ENCODE results near the gene EFCAB13. TPM values are rescaled to one million over a fixed set of nuclear protein-coding genes. Genes with fewer than 3 reads are reported as not detected.
A peak's percentile ranks its signal among the peaks of the same experiment; 100 is the strongest.

Gene EFCAB13
- total RNA-seq, 1 donor from 2014 or later: 5.2 TPM

DNA sequence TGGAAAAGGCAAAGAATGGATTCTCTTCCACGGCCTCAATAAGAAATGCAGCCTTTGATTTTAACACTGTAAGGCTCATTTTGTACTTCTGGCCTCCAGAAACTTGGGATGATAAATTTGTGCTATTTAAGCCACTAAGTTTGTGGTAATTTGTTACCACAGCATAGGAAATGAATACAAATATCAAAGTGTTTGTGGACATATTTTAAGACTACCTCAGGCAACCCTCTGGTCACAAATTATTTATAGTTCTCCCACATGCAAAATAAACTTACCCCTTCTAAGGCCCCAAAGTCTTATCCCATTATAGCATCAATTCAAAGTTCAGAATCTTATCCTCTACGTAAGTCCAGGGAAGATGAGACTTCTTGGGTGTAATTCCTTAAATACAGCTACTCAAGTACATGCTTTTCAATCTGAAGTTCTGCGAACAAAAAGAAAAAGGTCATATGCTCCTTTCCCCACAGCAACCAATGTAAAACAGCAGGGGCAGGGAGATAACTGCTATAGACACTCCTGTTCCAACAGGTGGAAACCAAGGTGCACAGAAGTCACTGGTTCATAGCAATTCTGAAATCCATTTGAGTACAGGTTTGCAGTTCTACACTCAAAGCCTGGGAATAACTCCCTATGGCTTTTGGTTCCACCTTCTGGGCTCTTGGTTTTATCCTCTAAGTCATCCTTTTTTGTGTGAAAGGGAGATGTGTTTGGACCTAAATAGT is 5.4 kb upstream of the EFCAB13 start:
- TF ChIP-seq, protein P1, sequence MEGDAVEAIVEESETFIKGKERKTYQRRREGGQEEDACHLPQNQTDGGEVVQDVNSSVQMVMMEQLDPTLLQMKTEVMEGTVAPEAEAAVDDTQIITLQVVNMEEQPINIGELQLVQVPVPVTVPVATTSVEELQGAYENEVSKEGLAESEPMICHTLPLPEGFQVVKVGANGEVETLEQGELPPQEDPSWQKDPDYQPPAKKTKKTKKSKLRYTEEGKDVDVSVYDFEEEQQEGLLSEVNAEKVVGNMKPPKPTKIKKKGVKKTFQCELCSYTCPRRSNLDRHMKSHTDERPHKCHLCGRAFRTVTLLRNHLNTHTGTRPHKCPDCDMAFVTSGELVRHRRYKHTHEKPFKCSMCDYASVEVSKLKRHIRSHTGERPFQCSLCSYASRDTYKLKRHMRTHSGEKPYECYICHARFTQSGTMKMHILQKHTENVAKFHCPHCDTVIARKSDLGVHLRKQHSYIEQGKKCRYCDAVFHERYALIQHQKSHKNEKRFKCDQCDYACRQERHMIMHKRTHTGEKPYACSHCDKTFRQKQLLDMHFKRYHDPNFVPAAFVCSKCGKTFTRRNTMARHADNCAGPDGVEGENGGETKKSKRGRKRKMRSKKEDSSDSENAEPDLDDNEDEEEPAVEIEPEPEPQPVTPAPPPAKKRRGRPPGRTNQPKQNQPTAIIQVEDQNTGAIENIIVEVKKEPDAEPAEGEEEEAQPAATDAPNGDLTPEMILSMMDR (IDR thresholded peaks at IDR 0.05; ENCODE audit: unreplicated experiment): no peak
- no peak overlapping the region for H3K27ac Mint-ChIP-seq
- no peaks in the 10 kb centered on the region for H3K36me3 Mint-ChIP-seq (ENCODE audit: insufficient read depth)
- H3K4me3 Mint-ChIP-seq (ENCODE audit: low read depth): no peak overlapping the region
- no peak for DNase-seq (ENCODE audit: low spot score, unreplicated experiment)
- peaks cover 4% of the 10 kb centered on the region for H3K27me3 Mint-ChIP-seq
- H3K4me1 Mint-ChIP-seq (ENCODE audit: low read depth): peaks cover 6% of the 10 kb centered on the region
- H3K9me3 Mint-ChIP-seq (ENCODE audit: low read depth): peaks cover 5% of the 10 kb centered on the region

DNA sequence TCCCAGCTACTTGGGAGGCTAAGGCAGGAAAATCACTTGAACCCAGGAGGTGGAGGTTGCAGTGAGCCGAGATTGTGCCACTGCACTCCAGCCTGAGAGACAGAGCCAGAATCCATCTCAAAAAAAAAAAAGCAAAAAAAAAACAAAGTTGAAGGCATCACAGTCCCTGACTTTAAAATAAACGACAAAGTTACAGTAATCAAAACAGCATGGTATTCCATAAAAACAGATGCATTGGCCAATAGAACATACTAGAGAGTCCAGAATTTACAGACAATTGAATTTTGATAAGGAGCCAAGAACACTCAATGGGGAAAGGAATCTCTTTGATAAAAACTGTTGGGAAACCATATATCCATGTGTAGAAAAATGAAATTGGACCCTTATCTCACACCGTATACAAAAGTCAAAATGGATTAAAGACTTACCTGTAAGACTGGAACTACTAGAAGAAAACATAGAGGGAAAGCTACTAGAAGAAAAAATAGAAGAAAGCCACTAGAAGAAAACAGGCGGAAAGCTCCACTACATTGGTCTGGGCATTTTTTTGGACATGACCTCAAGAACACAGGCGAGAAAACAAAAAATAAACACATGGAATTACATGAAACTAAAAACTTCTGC is 2.8 kb upstream of the EFCAB13 start:
- Mint-ChIP-seq H3K4me3 (ENCODE audit: low read depth) (no peak overlapping the region), H3K36me3 (ENCODE audit: insufficient read depth) (no peaks in the 10 kb centered on the region), H3K9me3 (ENCODE audit: low read depth) (peaks cover 5% of the 10 kb centered on the region), H3K27me3 (peaks cover 12% of the 10 kb centered on the region), H3K27ac (no peak overlapping the region), H3K4me1 (ENCODE audit: low read depth) (peaks cover 4% of the 10 kb centered on the region)
- DNase-seq (ENCODE audit: low spot score, unreplicated experiment): no peak
- TF ChIP-seq, protein P1 (IDR thresholded peaks at IDR 0.05; ENCODE audit: unreplicated experiment): no peak

DNA sequence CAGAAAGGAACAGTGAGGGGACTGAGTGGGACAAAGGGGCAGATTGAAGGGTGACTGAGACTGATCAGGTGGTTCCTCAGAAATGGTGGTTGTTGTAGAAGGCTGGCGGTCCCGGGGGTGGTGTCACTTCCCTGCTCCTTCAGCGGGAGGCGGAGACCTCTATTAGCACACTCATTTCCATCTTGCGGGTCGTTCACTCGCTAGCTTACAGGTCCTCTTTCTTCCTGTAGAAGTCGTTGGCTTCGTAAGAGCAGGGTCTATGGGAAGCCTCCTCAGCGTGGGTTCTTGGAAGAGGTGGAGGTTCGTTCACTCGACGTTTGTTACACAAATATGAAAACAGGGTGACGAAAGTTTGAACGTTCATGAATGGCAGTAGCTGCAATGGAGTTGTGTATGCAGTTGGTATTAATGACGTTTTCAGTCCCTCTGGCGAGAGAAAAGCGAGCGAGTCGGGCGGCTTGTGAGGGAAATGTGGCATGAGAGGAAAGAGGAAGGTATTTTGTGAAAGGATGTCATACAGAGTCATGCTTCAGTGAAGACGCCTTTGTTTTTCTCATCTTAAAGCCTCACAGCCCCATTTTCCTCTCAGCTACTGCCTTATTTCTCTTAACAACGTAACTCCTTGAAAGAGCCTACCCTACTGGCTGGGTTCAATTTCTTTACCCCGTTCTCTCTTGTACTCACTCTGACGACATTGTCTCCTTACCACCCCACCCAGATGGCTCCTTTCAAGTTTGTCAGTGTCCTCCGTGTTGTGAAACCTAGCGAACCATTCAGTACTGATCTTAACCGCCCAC is 667 bp downstream of the EFCAB13 start:
- peaks cover 7% of the 10 kb centered on the region for H3K4me1 Mint-ChIP-seq (ENCODE audit: low read depth)
- H3K27me3 Mint-ChIP-seq: peaks cover 12% of the 10 kb centered on the region
- peaks cover 5% of the 10 kb centered on the region for H3K9me3 Mint-ChIP-seq (ENCODE audit: low read depth)
- no peak for DNase-seq (ENCODE audit: low spot score, unreplicated experiment)
- H3K36me3 Mint-ChIP-seq (ENCODE audit: insufficient read depth): no peaks in the 10 kb centered on the region
- peak overlapping the region; percentile 87 for H3K4me3 Mint-ChIP-seq (ENCODE audit: low read depth)
- H3K27ac Mint-ChIP-seq: peak overlapping the region; percentile 98
- TF ChIP-seq, protein P1 (IDR thresholded peaks at IDR 0.05; ENCODE audit: unreplicated experiment): no peak

DNA sequence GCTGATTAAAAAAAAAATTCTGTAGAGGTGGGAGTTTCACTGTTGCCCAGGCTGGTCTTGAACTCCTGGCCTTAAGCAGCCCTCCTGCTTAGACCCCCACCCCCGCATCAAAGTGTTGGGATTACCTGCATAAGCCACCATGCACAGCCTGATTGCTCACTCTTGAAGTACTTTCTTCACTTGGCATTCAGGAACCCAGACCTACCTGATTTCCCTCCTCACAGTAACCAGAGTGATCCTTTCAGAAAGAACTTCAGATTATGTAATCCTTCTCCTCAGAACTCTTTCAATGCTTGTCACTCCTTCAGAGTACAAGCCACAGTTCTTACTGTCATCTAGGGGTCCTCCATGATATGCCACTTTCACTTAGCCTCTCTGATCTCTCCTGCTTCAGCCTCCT is 1.4 kb downstream of the EFCAB13 start:
- Mint-ChIP-seq H3K4me1 (ENCODE audit: low read depth) (peaks cover 12% of the 10 kb centered on the region), H3K27ac (no peak overlapping the region), H3K27me3 (peaks cover 12% of the 10 kb centered on the region), H3K4me3 (ENCODE audit: low read depth) (peak overlapping the region; percentile 87), H3K36me3 (ENCODE audit: insufficient read depth) (peaks cover 1% of the 10 kb centered on the region), H3K9me3 (ENCODE audit: low read depth) (peaks cover 5% of the 10 kb centered on the region)
- TF ChIP-seq, protein P1 (IDR thresholded peaks at IDR 0.05; ENCODE audit: unreplicated experiment): no peak
- no peak for DNase-seq (ENCODE audit: low spot score, unreplicated experiment)

DNA sequence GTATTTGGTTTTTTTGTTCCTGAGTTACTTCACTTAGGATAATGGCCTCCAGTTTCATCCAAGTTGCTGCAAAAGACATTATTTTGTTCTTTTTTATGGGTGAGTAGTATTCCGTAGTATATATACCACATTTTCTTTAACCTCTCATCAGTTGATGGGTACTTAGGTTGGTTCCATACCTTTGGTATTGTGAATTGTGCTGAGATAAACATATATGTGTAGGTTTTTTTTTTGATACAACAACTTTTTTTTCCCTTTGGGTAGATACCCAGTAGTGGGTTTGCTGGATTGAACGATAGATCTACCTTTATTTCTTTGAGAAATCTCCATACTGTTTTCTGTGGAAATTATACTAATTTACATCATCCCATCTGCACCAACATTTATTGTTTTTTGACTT is 6.8 kb downstream of the EFCAB13 start:
- H3K9me3 Mint-ChIP-seq (ENCODE audit: low read depth): peaks cover 21% of the 10 kb centered on the region
- H3K4me1 Mint-ChIP-seq (ENCODE audit: low read depth): peaks cover 8% of the 10 kb centered on the region
- TF ChIP-seq, protein P1 (IDR thresholded peaks at IDR 0.05; ENCODE audit: unreplicated experiment): no peak
- DNase-seq (ENCODE audit: low spot score, unreplicated experiment): no peak
- no peak overlapping the region for H3K27ac Mint-ChIP-seq
- H3K27me3 Mint-ChIP-seq: peaks cover under 1% of the 10 kb centered on the region
- H3K36me3 Mint-ChIP-seq (ENCODE audit: insufficient read depth): peaks cover 13% of the 10 kb centered on the region
- no peak overlapping the region for H3K4me3 Mint-ChIP-seq (ENCODE audit: low read depth)

All from progenitor cell of endocrine pancreas (in vitro differentiated cells).